Peyer's patch (tissue), 4 donors: Measurements from ENCODE around the gene GRIPAP1. TPM values are rescaled to one million over a fixed set of nuclear protein-coding genes. Genes with fewer than 3 reads are reported as not detected.

Experiments used
- DNase-seq, 3 donors: peaks; one replicate each; pipeline ENCODE4 v3.0.0-alpha.2; 2017 to 2019
- H3K27ac ChIP-seq, 4 donors: fragments of 200-600 bp; sonication (generic); one replicate each; pipeline ENCODE4 v1.5.1; 2016 to 2019
- H3K27me3 ChIP-seq, 2 donors: fragments of 200-600 bp; sonication (generic); one replicate each; pipeline ENCODE4 v1.5.1; 2019
- H3K36me3 ChIP-seq, 3 donors: fragments of 200-600 bp; sonication (generic); one replicate each; pipeline ENCODE4 v1.5.1; 2016 to 2019
- H3K4me1 ChIP-seq, 4 donors: fragments of 200-600 bp; sonication (generic); one replicate each; pipeline ENCODE4 v1.5.1; 2016 to 2019
- H3K4me3 ChIP-seq, 4 donors: fragments of 200-600 bp; sonication (generic); 1 replicate in 3 of 4; 2 replicates in 1 of 4; pipeline ENCODE4 v1.5.1; 2016 to 2019; ENCODE audit warnings: mild to moderate bottlenecking in 1 of 4
- H3K9me3 ChIP-seq, 4 donors: fragments of 200-600 bp; sonication (generic); one replicate each; pipeline ENCODE4 v1.5.1; 2016 to 2019; ENCODE audit warnings: mild to moderate bottlenecking in 1 of 4
- POLR2A ChIP-seq, 2 donors: fragments of 450-650 bp; IDR thresholded peaks; one replicate each; pipeline ENCODE4 v1.5.1; 2017; ENCODE audit warnings: antibody characterized with exemption in 2 of 2, mild to moderate bottlenecking in 2 of 2, moderate library complexity in 2 of 2
- total RNA-seq, 4 donors: library from RNA; depleted of rRNA; stranded (reverse); fragments of >200 nt; gene quantifications; one replicate each; pipeline ENCODE4 v1.1.0, GENCODE V29; 2016
- TF ChIP-seq, protein P1 (sequence below), 6 experiments: fragments of 450-650 bp in 4 of 6; fragments of 200-600 bp in 2 of 6; sonication (generic) in 1 of 6; IDR thresholded peaks; one replicate each; pipeline ENCODE4 v1.5.1; 2017 to 2019; ENCODE audit warnings: antibody characterized with exemption in 6 of 6, mild to moderate bottlenecking in 3 of 6, moderate library complexity in 1 of 6

Gene GRIPAP1
- 100 to 1,000 TPM in 1 of 4 donors, 10 to 100 TPM in 3; 32.4 to 139 (median 70.9) TPM for total RNA-seq

- no peaks in the 10 kb centered on the region for H3K9me3 ChIP-seq
- peak; percentile 53 to 63 for TF ChIP-seq POLR2A (IDR thresholded peaks at IDR 0.05)
- TF ChIP-seq, protein P1, sequence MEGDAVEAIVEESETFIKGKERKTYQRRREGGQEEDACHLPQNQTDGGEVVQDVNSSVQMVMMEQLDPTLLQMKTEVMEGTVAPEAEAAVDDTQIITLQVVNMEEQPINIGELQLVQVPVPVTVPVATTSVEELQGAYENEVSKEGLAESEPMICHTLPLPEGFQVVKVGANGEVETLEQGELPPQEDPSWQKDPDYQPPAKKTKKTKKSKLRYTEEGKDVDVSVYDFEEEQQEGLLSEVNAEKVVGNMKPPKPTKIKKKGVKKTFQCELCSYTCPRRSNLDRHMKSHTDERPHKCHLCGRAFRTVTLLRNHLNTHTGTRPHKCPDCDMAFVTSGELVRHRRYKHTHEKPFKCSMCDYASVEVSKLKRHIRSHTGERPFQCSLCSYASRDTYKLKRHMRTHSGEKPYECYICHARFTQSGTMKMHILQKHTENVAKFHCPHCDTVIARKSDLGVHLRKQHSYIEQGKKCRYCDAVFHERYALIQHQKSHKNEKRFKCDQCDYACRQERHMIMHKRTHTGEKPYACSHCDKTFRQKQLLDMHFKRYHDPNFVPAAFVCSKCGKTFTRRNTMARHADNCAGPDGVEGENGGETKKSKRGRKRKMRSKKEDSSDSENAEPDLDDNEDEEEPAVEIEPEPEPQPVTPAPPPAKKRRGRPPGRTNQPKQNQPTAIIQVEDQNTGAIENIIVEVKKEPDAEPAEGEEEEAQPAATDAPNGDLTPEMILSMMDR (IDR thresholded peaks at IDR 0.05): no peak
- no peaks in the 10 kb centered on the region for H3K27me3 ChIP-seq
- DNase-seq: peak; percentile 55 to 84 (median 82)
- H3K4me1 ChIP-seq: peaks cover 0 to 7% (median 0%) of the 10 kb centered on the region in 4 donors
- H3K27ac ChIP-seq: peak within 1 kb of the TSS; percentile 78 to 90 (median 82)
- peak within 1 kb of the TSS; percentile 57 to 72 (median 70) for H3K4me3 ChIP-seq
- H3K36me3 ChIP-seq: peaks cover 0 to 11% (median 0%) of the 10 kb centered on the region in 3 donors
These were observed at the start of gene GRIPAP1 for GRCh38 chrX:49002091-49002935. Gene GRIPAP1 (minus strand): TSS chrX:49002264. CDS start chrX:49002229, 35 bp downstream.

DNA sequence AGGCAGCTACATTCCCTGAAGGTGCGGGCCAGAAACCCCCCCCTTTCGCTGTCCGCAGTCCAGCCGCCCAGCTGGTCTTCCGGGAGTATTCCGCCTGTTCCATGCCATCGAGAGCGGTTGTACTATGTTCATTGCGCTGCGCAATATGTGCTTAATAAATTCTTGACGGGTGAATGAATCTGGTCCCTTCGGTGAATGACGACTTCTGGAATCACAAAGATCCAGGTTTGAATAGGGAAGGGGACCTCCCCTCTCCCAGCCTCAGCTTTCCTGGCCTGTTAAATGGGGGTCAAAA, 41.9 kb upstream of the GRIPAP1 start:
- no peaks in the 10 kb centered on the region for H3K9me3 ChIP-seq
- TF ChIP-seq, protein P1 (IDR thresholded peaks at IDR 0.05): no peak
- peak; percentile 9 to 46 for TF ChIP-seq POLR2A (IDR thresholded peaks at IDR 0.05)
- DNase-seq: no peak
- H3K36me3 ChIP-seq: peaks cover 0 to 5% (median 0%) of the 10 kb centered on the region in 3 donors
- no peaks in the 10 kb centered on the region for H3K27me3 ChIP-seq
- peak overlapping the region in 2 of 4 donors; percentile 30 to 44 for H3K4me3 ChIP-seq
- peaks cover 0 to 16% (median 0%) of the 10 kb centered on the region in 4 donors for H3K4me1 ChIP-seq
- H3K27ac ChIP-seq: peak overlapping the region; percentile 60 to 84 (median 72)

GRCh38 chrX:49043220-49043986, 41.3 kb upstream of the GRIPAP1 start, which contains the start of gene TFE3:
Gene TFE3 (minus strand): TSS chrX:49043357. CDS start chrX:49043226, 131 bp downstream.
- Histone ChIP-seq H3K27ac (peak within 1 kb of the TSS; percentile 83 to 99 (median 96)), H3K36me3 (peaks cover 0 to 10% (median 0%) of the 10 kb centered on the region in 3 donors), H3K27me3 (no peaks in the 10 kb centered on the region), H3K9me3 (no peaks in the 10 kb centered on the region), H3K4me3 (peak within 1 kb of the TSS; percentile 52 to 93 (median 80)), H3K4me1 (peaks cover 0 to 16% (median 0%) of the 10 kb centered on the region in 4 donors)
- DNase-seq: peak; percentile 96 to 99 (median 98)
- TF ChIP-seq, protein P1 (IDR thresholded peaks at IDR 0.05): peak; percentile 20 to 71 (median 56)
- peak; percentile 39 to 71 for TF ChIP-seq POLR2A (IDR thresholded peaks at IDR 0.05)

GRCh38 chrX:49042581-49043219, 40.6 kb upstream of the GRIPAP1 start:
- Histone ChIP-seq H3K4me1 (peaks cover 0 to 16% (median 0%) of the 10 kb centered on the region in 4 donors), H3K27ac (peak overlapping the region; percentile 83 to 99 (median 96)), H3K4me3 (peak overlapping the region; percentile 52 to 93 (median 80)), H3K36me3 (peaks cover 0 to 17% (median 0%) of the 10 kb centered on the region in 3 donors), H3K27me3 (no peaks in the 10 kb centered on the region), H3K9me3 (no peaks in the 10 kb centered on the region)
- TF ChIP-seq POLR2A (IDR thresholded peaks at IDR 0.05): no peak
- TF ChIP-seq, protein P1 (IDR thresholded peaks at IDR 0.05): no peak
- DNase-seq: peak in 1 of 3 donors; percentile 17
